SU-DHL-6 (cell line): ENCODE results near the gene SARM1.

Source experiments
- H2AFZ ChIP-seq: fragments of 200-600 bp; sonication (generic); 2 replicates; pipeline ENCODE4 v1.6.1; 2014; ENCODE audit warnings: low read depth, mild to moderate bottlenecking, moderate library complexity, mixed read lengths, antibody characterized with exemption, low read length; ENCODE audit not compliant: severe bottlenecking
- H3F3A ChIP-seq: fragments of 200-600 bp; shearing (Covaris generic); 2 replicates; pipeline ENCODE4 v1.6.0; 2016; ENCODE audit warnings: antibody characterized with exemption, mild to moderate bottlenecking; ENCODE audit not compliant: insufficient read depth
- H3K27ac ChIP-seq: fragments of 200-600 bp; sonication (generic); 2 replicates; pipeline ENCODE4 v1.5.1; 2016; ENCODE audit warnings: low read depth, mild to moderate bottlenecking, low read length, moderate library complexity, mixed read lengths
- H3K27me3 ChIP-seq: fragments of 200-600 bp; sonication (generic), shearing (Covaris generic); 2 replicates; pipeline ENCODE4 v1.6.0; 2014; ENCODE audit warnings: mild to moderate bottlenecking, low read length
- H3K36me3 ChIP-seq: fragments of 200-600 bp; sonication (generic); 2 replicates; pipeline ENCODE4 v1.6.1; 2014; ENCODE audit warnings: mild to moderate bottlenecking, low read length, mixed read lengths
- H3K4me2 ChIP-seq: fragments of 300-600, 200-600 bp; shearing (Covaris generic), sonication (generic); 2 replicates; pipeline ENCODE4 v1.6.0; 2014; ENCODE audit warnings: low read length, low read depth, mild to moderate bottlenecking; ENCODE audit not compliant: poor library complexity, severe bottlenecking
- H3K4me3 ChIP-seq: fragments of 200-600 bp; sonication (generic); 2 replicates; pipeline ENCODE4 v1.5.1; 2014; ENCODE audit warnings: antibody characterized with exemption, low read length, mild to moderate bottlenecking, mixed read lengths; ENCODE audit not compliant: insufficient read depth, poor library complexity, severe bottlenecking
- H3K79me2 ChIP-seq: fragments of 200-600 bp; sonication (generic); 2 replicates; pipeline ENCODE4 v1.6.1; 2014; ENCODE audit warnings: mild to moderate bottlenecking, low read length, moderate library complexity; ENCODE audit not compliant: insufficient read depth
- H3K9ac ChIP-seq: fragments of 200-600 bp; sonication (generic); 2 replicates; pipeline ENCODE4 v1.7.0; 2014; ENCODE audit warnings: mild to moderate bottlenecking, low read length
- H3K9me2 ChIP-seq: fragments of 200-600 bp; sonication (generic); replicated peaks from 2 replicates; pipeline ENCODE4 v1.6.1; 2014; ENCODE audit warnings: low read length; ENCODE audit not compliant: insufficient read depth
- H3K9me3 ChIP-seq: fragments of 200-600 bp; sonication (generic); 2 replicates; pipeline ENCODE4 v1.6.1; 2014; ENCODE audit warnings: low read length, mixed read lengths; ENCODE audit not compliant: insufficient read depth
- H4K20me1 ChIP-seq: fragments of 200-600 bp; sonication (generic); 2 replicates; pipeline ENCODE4 v1.6.1; 2014; ENCODE audit warnings: low read depth, mild to moderate bottlenecking, antibody characterized with exemption, low read length, moderate library complexity, mixed read lengths
- CTCF ChIP-seq: fragments of 200-600 bp; sonication (generic); IDR thresholded peaks from one replicate; pipeline ENCODE4 v1.5.1; 2017; ENCODE audit warnings: antibody characterized with exemption, mild to moderate bottlenecking, low read length, moderate library complexity; ENCODE audit not compliant: insufficient read depth, poor library complexity, severe bottlenecking
- EZH2phosphoT487 ChIP-seq: fragments of 200-600 bp; sonication (generic), shearing (Covaris generic); conservative IDR thresholded peaks from 2 replicates; pipeline ENCODE4 v1.6.1; 2018; ENCODE audit warnings: mild to moderate bottlenecking, antibody characterized with exemption, low read length, moderate library complexity, mixed read lengths

SARM1 gene

DNA sequence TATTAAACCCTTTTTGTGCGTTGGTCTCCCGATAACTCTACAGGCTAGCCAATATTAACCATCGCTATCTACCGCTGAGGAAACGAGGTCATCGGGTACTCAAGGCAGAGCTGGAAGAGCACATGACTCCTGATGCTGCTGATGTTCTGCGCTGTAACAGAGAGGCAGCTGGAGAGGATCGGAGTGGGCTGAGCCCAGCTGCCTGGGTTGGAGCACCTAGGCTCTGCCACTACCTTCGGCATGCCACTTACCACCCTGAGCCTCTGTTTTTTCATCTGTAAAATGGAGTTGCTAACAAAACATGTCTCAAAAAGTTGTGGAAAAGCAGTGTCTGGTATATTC is 35.0 kb downstream of the SARM1 start:
- Histone ChIP-seq H4K20me1 (no peaks in the 10 kb centered on the region), H3F3A (no peaks in the 10 kb centered on the region), H3K4me2 (peak overlapping the region; percentile 63), H3K9ac (peak overlapping the region; percentile 77), H3K9me3 (no peaks in the 10 kb centered on the region), H3K79me2 (no peaks in the 10 kb centered on the region), H3K36me3 (no peaks in the 10 kb centered on the region), H3K4me3 (peak overlapping the region; percentile 62), H3K27me3 (no peaks in the 10 kb centered on the region), H3K9me2 (no peaks in the 10 kb centered on the region), H2AFZ (peak overlapping the region; percentile 92), H3K27ac (no peak overlapping the region)
- no peak for TF ChIP-seq EZH2phosphoT487
- no peak for TF ChIP-seq CTCF

- no peaks in the 10 kb centered on the region for H3F3A ChIP-seq
Observed at GRCh38 chr17:28407130-28407973, 35.9 kb downstream of the SARM1 start.

GRCh38 chr17:28407974-28408306 is 36.4 kb downstream of the SARM1 start:
- no peaks in the 10 kb centered on the region for H3K36me3 ChIP-seq
- no peaks in the 10 kb centered on the region for H3K27me3 ChIP-seq
- no peaks in the 10 kb centered on the region for H3F3A ChIP-seq
- no peaks in the 10 kb centered on the region for H3K9me2 ChIP-seq
- H2AFZ ChIP-seq, result no peak overlapping the region
- TF ChIP-seq CTCF (no peak), EZH2phosphoT487 (no peak)
- H3K27ac ChIP-seq, result no peak overlapping the region
- H3K4me2 ChIP-seq, result no peak overlapping the region
- H3K79me2 ChIP-seq, result no peaks in the 10 kb centered on the region
- H3K9ac ChIP-seq, result no peak overlapping the region
- H3K9me3 ChIP-seq, result no peaks in the 10 kb centered on the region
- no peaks in the 10 kb centered on the region for H4K20me1 ChIP-seq
- no peak overlapping the region for H3K4me3 ChIP-seq

More at GRCh38 chr17:28407130-28407973, 35.9 kb downstream of the SARM1 start:
- no peak overlapping the region for H3K4me2 ChIP-seq
- no peak overlapping the region for H3K4me3 ChIP-seq
- H4K20me1 ChIP-seq, result no peaks in the 10 kb centered on the region
- no peaks in the 10 kb centered on the region for H3K79me2 ChIP-seq
- H3K9me2 ChIP-seq, result no peaks in the 10 kb centered on the region
- no peaks in the 10 kb centered on the region for H3K27me3 ChIP-seq
- no peak overlapping the region for H3K27ac ChIP-seq
- H3K36me3 ChIP-seq, result no peaks in the 10 kb centered on the region
- no peaks in the 10 kb centered on the region for H3K9me3 ChIP-seq
- no peak overlapping the region for H2AFZ ChIP-seq
- no peak overlapping the region for H3K9ac ChIP-seq
- TF ChIP-seq CTCF (no peak), EZH2phosphoT487 (no peak)
